Astrocyte of the cerebellum (primary cell): ENCODE results near the gene CYB5R3.

Experiments
- DNase-seq: peaks from one replicate; pipeline ENCODE4 v3.0.0-alpha.2; 2011; ENCODE audit warnings: low read depth
- H3K4me3 ChIP-seq: 2 replicates; pipeline ENCODE4 v1.5.1; 2011; ENCODE audit warnings: mild to moderate bottlenecking, low read depth, low read length, moderate library complexity
- in situ Hi-C: cut with HindIII; loops from 2 replicates; pipeline ENCODE4 v1.10.0; 2017; ENCODE audit warnings: low sequenced_read_pairs
- TF ChIP-seq, protein P1 (sequence below): IDR thresholded peaks from 2 replicates; pipeline ENCODE4 v1.5.1; 2012; ENCODE audit warnings: low read length, low read depth, moderate library complexity, mild to moderate bottlenecking; ENCODE audit errors: missing control alignments

Gene CYB5R3

DNA sequence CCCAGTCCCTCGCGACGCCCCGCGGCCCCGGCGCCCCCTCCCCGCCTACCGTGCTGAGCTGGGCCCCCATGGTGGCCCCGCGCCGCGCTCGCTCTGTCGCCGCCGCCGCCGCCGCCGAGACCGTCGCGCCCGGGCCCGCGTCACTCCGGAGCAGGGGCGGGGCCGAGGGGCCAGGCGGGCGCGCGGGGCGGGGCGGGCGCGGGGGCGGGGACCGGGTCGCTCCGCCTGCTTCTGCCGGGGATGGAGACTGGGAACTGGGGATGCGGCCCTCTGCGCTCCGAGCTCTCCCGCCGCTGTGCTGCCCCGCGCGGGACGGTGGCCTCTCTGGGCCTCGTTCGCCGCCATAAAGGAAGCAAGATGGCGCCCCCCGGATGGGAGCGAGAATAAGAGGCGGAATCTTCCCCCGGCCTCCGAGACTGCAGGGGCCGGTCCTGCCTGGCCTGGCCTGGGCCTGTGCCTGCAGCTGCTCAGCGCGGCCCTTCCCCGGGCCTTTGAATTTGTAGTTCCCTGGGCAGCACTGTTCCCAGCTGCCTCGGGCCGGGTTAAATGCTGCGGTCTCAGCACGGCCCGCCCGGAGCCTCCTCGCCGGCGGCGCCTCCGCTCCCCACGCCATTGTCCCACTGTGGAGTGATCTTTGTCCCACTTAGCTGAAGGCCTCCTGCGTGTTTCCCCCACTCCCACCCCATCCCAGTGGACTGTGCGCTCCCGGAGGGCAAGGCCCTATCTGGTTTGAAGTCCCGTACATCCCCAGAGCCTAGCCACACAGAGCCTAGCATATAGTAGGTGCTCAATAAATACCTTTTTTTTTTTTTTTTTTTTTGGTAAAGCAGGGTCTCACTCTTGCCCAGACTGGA, at the start of gene CYB5R3:
TSS of gene CYB5R3 (minus strand) at position 147 of the 854 bp plus-strand sequence. CDS start at position 70, 77 bp downstream.
- in situ Hi-C loops = no loop called here
- DNase-seq = no peak

DNA sequence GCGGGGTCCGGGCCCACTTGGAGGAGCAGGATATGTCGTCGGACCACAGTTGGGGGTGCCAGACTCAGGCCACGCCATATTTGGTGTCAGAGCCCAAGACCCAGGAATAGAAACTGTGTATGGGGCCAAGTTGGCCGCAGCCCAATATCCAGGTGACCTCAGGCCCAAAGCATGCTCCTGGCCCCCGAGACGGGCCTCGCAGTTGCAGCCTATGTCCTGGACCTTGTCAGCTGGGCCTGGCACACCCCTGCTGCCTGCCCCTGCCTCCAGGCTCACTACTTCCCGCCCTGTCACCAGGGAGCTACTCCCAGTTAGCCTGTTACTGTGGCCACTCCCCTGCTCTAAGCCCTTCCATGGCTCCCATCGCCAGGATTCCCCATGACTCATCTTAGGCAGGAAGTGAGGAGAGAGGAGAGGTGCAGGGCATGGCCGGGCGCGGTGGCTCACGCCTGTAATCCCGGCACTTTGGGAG, 48.4 kb upstream of the CYB5R3 start:
- TF ChIP-seq, protein P1, sequence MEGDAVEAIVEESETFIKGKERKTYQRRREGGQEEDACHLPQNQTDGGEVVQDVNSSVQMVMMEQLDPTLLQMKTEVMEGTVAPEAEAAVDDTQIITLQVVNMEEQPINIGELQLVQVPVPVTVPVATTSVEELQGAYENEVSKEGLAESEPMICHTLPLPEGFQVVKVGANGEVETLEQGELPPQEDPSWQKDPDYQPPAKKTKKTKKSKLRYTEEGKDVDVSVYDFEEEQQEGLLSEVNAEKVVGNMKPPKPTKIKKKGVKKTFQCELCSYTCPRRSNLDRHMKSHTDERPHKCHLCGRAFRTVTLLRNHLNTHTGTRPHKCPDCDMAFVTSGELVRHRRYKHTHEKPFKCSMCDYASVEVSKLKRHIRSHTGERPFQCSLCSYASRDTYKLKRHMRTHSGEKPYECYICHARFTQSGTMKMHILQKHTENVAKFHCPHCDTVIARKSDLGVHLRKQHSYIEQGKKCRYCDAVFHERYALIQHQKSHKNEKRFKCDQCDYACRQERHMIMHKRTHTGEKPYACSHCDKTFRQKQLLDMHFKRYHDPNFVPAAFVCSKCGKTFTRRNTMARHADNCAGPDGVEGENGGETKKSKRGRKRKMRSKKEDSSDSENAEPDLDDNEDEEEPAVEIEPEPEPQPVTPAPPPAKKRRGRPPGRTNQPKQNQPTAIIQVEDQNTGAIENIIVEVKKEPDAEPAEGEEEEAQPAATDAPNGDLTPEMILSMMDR = no peak
- in situ Hi-C loops = no loop called here
- no peak for DNase-seq

More for the DNA sequence above, at the start of gene CYB5R3:
- peak within 1 kb of the TSS; percentile 83 for H3K4me3 ChIP-seq
- TF ChIP-seq, protein P1 = no peak

DNA sequence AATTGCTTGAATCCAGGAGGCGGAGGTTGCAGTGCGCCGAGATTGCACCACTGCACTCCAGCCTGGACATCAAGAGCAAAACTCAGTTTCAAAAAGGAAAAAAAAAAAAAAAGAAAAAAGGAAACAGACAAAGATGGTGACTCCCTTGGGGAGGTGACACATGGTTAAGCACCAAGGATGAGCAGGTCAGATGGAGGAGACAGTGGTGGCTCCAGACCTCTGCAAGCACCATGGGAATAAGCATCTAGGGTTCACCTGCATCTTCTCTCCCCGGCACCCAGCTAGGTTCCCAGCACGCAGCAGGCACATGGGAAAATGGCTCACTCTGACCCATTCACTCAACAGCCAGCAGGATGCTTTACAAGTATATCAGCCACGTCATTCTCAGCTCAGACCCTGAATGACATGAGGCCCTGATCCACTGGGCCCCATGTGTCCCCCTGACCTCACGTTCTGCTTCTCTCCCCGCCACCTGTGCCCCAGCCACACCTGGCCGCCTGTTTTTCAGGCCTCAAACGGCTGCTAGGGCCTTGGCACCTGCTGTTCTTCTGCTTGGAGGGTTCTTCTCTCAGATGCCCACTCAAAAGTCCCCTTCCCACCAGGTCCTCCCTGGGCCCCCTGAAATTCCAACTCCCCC, 47.3 kb upstream of the CYB5R3 start:
- in situ Hi-C loops = no loop called here
- DNase-seq = no peak

More for the DNA sequence above, 48.4 kb upstream of the CYB5R3 start:
- H3K4me3 ChIP-seq = no peak overlapping the region

DNA sequence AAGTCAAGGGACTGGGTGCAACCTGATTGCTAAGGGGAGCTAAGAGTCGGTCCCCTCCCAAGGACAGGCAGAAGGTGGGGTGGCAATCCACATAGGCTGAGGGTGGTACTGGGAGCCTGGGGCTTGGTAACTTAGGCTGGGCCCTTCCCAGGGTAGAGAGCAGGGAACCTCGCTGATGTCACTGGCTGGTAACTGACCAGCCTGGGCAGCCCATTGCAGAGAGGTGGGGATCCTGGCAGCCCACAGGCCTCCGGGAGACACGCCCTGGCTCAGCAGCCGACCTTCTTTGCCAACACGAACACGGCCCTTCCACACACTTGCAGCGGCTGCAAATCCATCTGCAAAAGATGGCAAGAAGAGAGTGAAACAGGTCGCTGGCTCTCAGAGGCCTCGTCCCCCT, 46.1 kb upstream of the CYB5R3 start:
- H3K4me3 ChIP-seq = no peak overlapping the region
- no peak for DNase-seq
- in situ Hi-C loops = no loop called here

More for the DNA sequence above, 47.3 kb upstream of the CYB5R3 start:
- H3K4me3 ChIP-seq = no peak overlapping the region
- TF ChIP-seq, protein P1 = no peak

DNA sequence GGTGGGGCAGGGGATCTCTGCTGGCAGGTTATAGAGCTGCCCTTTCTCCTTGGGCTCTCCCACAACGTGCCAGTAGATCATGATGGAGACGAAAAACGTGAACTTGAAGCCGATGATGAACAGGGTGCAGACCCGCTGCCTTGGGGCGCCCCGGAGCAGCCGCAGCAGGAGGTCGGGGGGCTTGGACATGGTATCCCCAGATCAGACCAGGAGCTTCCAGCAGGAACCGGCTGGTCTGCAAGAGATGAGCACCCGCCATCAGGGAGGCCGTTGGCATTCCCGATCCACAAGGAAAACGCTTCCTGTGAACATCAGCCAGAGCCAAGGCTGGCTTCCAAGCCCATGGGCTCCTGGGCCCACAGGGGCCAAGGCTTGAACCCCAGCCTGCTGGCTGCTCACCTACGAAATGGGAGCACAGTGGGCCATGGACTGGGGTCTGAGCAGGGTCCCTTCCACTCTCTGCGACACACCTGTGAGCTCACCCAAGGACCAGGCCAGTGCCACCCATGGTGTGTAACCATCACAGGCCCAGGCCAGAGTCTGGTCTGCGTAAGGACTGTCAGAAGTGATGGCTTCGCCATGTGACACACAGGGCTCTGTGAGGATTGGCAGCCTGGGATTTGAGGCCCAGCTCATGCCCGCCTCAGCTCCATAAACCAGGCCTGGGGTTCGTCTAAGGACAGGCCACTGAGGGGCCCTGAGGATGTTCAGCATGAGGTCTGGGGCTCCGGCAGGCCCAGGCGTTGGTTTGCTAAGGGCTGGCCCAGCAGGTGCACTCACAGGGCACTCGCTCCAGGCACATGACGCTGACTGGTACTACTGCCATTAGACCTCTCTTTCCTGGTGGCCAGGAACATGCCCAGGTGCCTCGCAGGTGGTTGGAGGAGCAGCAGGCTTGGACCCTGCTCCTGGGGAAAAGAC, 44.8 kb upstream of the CYB5R3 start:
- TF ChIP-seq, protein P1 = no peak
- DNase-seq = no peak
- H3K4me3 ChIP-seq = no peak overlapping the region
- in situ Hi-C loops = no loop called here

More for the DNA sequence above, 46.1 kb upstream of the CYB5R3 start:
- TF ChIP-seq, protein P1 = no peak
